Umbilical cord (tissue), 2 donors: ENCODE results near the gene DHRS12. TPM values are rescaled to one million over a fixed set of nuclear protein-coding genes. Genes with fewer than 3 reads are reported as not detected.

ENCODE experiments used
- DNase-seq: peaks from one replicate; pipeline ENCODE4 v3.0.0-alpha.2; 2015; ENCODE audit warnings: low spot score
- total RNA-seq: library from RNA; depleted of rRNA; stranded (reverse); fragments of >200 nt; gene quantifications from one replicate; pipeline ENCODE4 v1.2.3, GENCODE V29; 2014; ENCODE audit warnings: low replicate concordance; ENCODE audit not compliant: insufficient read depth

Gene DHRS12, protein sequence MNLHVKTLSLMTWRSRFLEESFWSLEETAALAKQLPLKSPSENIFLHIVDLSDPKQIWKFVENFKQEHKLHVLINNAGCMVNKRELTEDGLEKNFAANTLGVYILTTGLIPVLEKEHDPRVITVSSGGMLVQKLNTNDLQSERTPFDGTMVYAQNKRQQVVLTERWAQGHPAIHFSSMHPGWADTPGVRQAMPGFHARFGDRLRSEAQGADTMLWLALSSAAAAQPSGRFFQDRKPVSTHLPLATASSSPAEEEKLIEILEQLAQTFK
- total RNA-seq, result 3.4 TPM

DNA sequence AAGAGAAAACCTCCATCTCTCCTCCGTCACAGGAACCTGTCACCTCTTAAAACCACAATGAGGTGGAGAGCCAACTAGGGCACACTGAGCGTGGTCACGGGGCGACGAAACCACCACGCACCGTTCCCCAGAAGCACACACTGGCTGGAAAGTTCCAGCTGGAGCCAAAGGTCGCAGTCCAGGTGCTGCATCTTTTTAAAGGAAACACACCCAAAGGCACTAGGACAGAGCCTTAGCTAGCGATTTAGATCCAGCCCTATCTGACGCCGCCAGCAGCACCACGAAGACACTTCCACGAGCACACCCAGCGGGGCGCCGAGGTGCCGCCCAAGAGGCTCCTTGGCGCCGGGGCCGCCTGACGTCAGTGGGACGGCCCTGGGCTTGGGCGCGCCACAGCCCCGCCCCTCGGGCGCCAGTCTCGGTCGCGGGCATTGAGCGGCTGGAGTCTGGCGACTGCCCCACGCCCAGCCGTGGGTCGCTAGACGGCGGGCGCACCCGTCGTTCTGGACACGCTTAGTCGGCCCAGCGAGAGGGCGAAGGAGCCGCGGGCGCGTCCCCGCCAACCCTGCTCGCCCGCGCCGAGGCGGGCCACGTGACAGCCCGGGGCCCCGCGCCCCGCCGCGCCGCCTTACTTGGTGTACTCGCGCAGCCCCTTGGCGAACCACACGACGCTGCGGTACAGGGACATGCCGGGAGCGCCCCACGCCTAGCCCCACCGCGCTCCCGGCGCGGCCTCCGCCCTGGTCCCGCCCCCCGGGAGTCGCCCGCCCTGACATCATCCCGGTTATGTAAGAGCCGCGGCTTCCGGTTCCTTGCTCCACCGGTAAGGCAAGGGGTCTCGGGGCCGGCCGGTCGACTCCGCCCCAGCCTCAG is at the start of gene DHRS12:
DHRS12 (minus strand) TSS at position 742 of the 873 bp plus-strand sequence. CDS start 4,504 bp downstream, outside the sequence.
- DNase-seq, result peak; percentile 93

DNA sequence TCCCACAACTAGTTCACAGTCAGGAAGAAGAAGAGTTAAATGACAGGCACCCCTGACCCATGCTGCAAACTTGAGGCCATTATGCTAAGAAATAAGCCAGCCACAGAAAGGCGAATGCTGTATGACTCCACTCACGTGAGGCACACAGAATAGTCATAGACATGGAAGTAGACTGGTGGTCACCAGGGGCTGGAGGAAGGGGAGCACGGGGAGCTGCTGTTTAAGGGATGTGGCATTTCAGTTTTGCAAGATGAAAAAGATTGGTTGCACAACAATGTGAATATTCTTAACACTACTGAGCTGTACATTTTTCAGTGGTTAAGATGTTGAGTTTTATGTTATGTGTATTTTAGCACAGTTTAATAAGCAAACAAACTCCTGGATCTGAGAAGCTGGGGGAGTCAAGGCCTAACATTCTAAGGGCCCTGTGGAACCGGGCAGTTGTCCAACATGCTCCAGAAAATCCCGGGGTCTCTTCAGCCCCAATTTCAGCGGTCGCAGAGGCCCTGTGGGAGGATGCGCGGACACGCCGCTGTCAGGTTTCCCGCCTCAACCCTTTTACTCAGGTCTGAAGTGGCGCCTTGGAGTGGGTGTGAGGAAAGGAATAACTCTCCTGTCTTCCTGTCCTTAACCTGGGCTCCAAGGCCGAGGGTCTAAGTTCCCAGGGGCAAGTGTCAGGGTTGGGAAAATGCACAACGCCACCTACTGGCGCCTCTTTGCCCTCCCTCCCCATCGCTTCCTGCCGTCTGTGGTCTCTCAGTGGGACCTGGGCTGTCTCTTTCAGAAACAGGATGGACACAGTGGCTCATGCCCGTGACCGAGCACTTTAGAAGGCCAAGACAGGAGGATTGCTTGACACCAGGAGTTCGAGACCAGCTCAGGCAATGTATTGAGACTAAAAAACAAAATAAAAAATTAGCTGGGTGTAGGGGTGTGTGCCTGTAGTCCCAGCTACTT is 45.5 kb upstream of the DHRS12 start:
- DNase-seq, result no peak

DNA sequence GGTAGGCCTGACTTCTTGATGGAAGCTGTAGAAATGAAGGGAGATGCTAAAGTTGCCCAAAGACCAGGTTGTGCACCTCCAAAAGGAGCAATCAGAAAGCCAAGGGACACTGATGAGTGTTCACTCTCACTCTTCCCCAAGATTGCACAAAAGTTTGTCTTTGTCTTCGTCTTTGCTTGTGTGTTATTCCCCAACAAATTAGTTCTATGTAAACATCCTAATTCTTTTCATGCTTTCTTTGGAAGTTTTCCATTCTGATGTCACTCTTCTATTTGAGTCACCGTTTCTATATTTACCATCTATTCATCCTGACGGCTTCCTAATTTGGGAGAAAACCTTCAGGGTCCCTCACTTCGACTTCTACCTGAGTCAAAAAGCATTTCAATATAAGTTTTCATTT is 44.7 kb upstream of the DHRS12 start:
- DNase-seq, result no peak

DNA sequence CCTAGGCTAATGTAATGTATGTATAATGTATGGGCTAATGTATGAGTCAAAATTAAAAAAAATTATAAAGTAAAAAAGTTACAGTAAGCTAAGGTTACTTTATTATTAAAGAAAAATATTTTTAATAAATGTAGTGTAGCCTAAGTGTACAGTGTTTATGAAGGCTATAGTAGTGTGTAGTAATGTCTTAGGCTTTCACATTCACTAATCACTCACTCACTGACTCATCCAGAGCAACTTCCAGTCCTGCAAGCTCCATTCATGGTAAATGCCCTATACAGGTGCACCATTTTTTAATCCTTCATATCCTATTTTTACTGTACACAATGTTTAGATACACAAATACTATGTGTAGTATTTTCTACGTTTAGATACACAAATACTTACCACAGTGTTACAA is 42.8 kb upstream of the DHRS12 start:
- DNase-seq, result no peak

DNA sequence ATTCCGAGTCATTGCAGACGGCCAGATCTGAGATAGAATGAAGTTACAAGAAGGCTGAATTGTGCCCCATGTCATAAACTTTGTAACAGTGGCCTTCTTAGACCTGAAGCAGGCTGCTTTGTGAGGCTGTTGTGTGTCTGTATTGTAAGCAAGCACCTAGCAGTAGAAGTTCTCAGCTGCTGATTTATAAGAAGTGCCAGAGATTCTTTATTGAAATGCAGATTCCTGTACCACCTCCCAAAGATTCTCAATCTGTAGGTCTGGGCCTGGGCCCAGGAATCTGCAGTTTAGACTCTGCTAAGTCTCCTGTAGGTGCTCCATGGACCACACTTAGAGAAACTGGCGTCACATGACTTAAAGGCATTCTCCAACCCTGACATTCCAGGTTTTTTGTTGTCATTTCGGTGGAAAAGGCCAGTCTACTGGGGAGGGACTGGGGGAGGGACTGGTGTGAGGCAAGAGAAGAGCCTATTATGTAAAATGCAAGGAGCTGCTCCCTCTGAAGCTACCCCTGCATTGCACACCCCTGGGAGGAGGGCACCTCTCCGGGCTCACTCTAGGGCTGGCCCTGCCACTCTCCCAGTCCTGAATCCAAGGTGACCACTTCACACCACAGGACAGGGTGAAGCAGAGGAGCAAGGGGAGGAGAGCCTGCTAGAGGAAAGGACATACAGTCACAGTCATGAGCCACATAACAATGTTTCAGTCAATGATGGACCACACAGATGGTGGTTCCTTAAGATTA is 41.8 kb upstream of the DHRS12 start:
- no peak for DNase-seq

DNA sequence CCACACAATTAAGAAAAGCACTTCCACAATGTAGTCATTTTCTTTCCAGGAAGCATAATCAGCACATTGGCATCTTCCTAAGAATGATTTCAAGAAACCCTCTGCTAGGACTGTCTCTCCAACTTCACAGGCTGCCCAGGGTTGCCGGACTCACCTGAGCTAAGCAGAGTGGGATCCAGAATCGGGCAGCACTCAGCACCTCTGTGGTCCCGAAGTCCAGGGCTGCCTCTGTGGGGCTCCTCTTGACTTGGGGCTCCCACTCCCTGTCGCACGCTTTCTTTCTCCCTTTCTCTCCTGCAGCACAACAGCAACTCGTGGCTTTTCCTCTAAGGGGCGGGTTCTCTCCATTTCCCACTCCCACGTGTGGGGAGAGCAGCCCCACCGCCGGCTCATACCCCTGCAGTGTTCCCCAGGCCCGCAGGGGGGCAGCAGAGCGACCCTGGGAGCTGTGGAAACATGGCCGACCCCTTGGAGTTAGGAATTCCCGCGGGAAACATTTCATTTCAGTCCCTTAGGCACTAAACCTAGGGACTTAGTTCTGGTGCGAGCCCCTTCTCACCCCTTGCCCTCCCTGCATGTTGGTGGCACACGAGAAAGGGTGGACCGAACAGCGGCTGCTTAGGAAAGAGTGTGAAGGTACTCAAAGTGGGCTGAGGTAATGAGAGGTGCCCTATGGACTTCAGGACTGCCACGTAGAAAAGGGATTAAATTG is 41.1 kb upstream of the DHRS12 start, which contains the start of gene TMEM272:
TMEM272 (minus strand) TSS at position 316 of the 712 bp plus-strand sequence. CDS start 6,647 bp downstream, outside the sequence.
- peak; percentile 60 for DNase-seq

DNA sequence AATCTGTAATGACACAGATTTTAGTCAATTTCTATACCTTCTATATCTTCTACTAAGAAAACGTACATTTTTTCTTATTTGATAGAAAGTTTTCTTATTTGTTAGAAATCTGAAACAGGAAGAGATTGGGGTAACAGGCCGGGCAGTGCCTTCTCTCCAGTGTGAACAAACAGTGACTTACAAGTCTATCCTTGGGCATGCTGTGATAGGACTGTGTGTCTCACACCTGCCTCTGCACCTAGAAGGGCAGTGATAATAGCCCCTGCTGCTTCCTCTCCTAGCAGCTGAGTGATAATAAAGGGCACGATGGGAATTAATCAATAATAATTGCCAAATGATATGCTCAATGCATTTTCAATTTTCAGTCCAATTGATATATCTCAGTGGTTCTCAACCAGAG is 39.6 kb upstream of the DHRS12 start:
- no peak for DNase-seq

DNA sequence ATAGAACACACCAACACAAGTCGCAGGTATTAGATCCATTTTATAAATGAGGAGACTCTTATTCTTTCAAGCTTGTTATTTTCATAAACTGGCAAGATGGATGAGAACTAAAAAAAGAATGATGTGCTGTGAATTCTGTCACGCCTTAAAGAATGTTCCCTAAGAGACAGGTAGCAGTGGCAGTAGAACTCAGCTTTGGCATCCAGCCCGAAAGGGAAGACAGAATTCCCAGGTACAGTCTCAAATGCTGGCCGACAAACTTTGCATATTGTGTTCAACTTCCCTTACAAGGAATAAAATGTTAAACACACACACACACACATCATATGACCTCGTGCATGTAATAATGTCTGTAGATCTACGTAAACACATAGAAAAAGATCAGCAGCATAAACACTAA is 37.8 kb upstream of the DHRS12 start:
- DNase-seq, result no peak

DNA sequence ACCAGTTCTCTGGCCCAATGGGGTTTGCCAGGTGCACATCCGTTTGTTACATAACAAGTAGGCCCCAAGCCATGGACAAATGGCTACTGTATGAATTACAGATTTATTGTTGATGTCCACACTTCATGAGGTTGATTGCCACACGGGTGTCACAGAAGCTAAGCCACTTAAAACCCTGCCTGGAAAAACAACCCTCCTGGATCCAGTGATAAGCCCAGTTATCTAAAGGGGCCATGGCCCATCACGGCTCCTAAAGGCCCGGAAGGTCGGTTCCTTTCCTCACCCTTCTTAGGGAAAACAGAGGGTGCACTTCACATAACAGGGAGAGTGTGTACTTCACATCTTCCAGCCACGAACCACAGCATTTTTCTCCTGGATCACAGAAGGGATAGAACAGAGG is 37.0 kb upstream of the DHRS12 start:
- no peak for DNase-seq

DNA sequence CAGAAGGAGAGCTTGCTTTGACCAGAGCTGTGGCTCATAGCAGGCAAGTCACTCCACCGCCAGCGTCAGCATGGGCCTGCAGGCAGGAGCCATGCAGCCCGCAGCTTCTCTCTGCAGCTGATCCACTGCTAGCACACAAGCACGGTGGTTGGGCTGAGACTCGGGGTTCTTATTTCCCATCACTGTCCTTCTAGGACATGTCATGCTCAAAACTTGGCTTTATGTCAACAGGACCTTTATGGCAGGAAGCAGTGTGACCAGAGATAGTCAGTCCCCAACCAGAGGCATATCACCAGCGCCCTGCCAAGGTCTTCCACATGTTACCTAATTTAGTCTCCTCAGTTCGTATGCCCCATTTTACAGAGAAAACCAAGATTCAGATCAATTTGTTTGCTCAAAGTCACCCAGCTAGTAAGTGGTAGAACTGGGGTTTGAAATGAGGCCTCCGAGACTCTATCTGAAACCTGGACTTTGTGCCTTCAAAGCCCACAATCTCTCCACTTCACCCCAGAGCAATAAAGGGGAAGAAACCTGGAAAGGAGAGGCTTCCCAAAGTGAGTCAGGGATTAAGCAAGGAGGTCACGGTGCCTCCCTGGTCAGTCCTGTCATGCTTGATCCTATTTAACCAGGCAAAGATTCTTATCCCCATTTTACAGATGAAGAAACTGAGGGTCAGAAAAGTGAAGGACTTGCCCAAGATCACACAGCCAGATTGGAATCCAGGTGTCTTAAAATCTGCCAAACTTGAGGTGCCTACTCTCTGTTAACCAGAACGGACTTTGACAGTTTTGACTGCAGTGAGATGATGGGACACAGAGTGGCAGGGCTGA is 36.0 kb upstream of the DHRS12 start:
- no peak for DNase-seq

DNA sequence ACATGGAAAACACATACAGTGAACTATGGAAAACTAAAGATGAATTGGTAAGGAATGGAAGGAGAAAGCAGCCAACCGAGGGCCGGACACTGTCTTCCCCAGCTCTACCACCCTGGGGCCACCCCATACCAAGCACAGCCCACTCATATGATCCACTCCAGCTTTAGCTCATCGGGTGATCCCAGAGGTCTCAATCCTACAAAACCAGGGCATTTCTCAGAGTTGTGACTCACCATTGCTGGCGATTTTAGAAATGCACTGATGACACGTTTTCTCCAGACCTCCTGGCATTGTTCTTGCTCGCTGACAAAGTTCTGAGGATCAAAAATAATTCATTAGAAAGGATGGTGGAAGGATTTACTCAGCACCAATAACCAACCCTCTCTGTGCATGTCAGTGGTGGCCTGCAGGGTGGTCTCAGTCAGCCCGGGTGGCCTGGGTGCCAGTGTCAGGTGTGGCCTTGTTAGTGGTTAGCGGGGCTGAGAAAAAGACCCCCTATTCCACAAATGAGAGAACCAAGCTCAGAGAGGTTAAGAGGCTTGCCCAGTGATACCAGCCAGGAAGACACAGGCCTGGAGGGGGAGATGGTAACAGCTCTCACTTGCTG is 34.4 kb upstream of the DHRS12 start:
- no peak for DNase-seq

DNA sequence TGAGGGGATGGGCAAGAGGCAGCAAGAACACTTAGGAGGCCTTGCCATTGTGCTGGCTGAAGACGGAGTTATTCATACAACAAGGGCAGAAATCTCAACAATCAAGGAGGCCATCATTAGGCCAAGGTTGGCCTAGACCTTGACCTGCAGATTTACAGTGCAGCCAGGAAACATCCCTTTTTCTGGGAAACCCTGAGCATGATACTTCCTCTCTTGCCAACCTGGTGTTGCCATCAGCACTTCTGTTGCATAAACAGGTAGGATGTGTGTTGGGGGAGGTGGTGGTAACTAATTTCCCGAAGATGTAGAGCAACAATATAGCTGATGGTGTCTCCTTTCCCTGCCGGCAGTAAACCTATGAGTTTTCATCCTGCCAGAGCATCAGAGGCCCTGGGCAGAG is 33.1 kb upstream of the DHRS12 start:
- DNase-seq, result no peak

DNA sequence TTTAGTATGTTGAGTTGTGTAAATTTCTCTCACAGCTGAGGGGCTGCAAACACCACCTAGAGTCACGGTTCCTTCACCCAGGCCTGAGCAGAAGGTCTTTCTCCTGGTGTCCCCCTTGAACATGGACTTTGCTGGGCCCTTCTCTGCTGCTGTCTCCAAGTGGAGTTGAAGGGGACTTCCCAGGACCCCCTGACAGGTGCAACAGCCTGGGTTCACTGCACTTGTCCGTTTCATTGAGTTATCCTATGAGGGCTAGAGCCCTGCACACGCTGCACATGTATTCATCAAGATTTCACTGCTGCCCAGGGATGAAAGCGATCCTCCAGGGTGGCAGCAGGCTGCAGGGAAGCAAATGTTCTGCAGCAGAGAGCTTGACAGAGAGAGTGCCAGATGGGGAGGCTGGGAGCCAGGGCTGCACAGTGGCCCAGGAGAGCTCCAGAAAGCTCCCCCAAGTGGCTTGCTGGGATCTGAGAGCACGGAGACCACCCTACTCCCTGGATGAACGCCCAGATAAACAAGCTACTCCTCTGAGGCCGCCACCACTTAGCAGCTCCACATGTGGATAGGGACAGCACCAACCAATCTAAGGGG is 30.7 kb upstream of the DHRS12 start:
- no peak for DNase-seq

DNA sequence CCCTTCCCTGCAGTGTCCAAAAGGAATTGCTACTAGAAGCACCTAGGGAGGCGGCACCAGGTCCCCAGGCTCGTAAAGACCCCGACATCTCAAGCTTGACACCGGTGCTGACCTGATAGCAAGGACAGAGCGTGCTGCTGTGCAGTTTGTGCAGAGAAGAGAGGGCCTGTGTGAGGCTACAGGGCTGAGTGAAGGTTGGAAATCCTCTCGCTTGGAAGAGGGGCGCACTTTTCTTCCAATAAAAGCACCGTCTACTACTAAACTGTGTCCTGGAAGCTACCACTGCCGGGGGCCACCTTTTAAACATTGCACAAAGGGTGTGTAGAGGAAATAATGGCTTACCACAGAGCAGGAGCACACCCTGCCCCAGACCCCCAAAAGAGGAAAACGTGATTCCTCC is 30.0 kb upstream of the DHRS12 start:
- DNase-seq, result no peak

DNA sequence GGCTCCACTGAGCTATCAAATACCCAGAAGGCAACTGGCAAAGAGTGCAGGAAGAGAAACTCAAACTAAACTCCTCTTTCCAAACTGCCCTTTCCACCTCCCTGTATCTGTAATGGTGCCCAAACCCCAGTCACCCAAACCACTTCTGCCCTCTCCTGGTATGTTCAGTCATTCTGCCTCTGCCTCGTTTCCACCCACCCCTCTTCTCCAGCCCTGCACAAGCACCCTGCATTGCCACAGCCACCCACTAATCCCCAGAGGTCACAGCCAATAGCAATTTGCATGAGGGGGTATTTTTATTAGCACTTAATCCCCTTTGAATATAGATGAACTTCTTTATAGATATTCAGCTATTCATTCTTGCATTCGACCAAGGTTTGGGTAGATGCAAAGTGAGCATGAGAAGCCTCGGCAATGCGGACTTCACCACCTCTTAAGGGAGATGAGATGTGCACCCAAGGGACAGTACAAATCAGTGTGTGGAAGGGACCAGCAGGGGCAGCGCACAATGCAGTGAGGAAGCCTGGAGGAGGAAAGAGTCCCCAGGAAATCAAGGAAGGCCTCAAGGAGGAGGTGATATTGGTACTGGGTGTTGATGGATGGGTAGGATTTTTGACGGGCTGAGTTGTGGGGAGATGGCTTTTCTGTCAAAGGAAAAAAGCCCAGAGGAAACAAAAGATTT is 28.6 kb upstream of the DHRS12 start:
- no peak for DNase-seq

DNA sequence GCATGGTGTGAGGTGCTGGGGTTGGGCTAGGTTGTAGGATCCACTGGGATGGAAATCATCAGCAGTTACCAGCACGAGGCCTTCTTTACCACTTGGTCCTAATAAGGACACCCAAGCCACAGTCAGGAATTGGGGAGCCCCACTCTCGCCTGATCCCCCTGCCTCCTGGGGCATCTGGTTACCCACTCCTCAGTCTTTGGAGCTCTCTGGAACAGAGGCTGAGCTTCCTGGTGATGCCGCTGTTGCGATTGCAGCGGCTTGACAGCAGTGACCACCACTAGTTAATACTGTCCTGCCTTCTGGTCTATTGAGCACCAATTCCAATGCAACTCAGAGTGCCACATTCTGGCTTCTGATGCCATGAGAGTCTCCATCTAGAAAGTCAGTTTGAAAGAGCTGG is 27.6 kb upstream of the DHRS12 start:
- DNase-seq, result no peak

DNA sequence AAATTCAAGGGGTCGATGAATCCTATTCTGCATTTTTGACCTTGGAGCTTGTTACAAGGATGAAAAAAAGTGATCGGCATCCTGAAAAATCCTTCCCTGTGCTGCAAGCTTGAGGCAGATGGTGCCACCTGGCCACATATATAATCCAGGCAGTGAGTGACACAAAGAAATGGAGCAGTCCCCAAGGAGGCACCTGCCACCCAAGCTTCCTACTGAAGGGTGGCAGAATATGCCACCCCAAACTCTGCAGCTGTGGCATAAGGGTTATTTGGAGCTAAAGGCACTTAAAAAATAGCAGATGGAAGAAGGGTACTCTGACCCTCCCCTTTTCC is 25.6 kb upstream of the DHRS12 start:
- DNase-seq, result no peak
